Small intestine (tissue), 7 donors: ENCODE results near the gene RGS12. TPM values are rescaled to one million over a fixed set of nuclear protein-coding genes. Genes with fewer than 3 reads are reported as not detected.

Experiments
- DNase-seq, 2 donors: peaks; one replicate each; pipeline versions ENCODE4 v3.0.0 to v3.0.0-alpha.2; 2013
- FAIRE-seq: peaks from 2 replicates; lab custom pipeline; 2012; peaks lifted over from hg19 to GRCh38; lab: Jason Lieb, UNC
- H3K27ac ChIP-seq, 3 donors: one replicate each; pipeline ENCODE4 v1.5.1; 2013; ENCODE audit warnings: low read length in 2 of 3, mild to moderate bottlenecking in 2 of 3, control low read depth in 1 of 3, inconsistent platforms in 1 of 3, low read depth in 1 of 3, moderate library complexity in 1 of 3
- H3K27me3 ChIP-seq, 3 donors: one replicate each; pipeline ENCODE4 v1.6.1; 2013; ENCODE audit warnings: low read length in 3 of 3, inconsistent platforms in 1 of 3; ENCODE audit not compliant: control insufficient read depth in 3 of 3, insufficient read depth in 3 of 3
- H3K36me3 ChIP-seq, 3 donors: one replicate each; pipeline ENCODE4 v1.6.1; 2013; ENCODE audit warnings: low read length in 3 of 3, inconsistent platforms in 1 of 3, low read depth in 1 of 3, mild to moderate bottlenecking in 1 of 3, moderate library complexity in 1 of 3; ENCODE audit not compliant: control insufficient read depth in 3 of 3, insufficient read depth in 2 of 3
- H3K4me1 ChIP-seq, 3 donors: one replicate each; pipeline ENCODE4 v1.6.1; 2013; ENCODE audit warnings: low read length in 2 of 3, inconsistent platforms in 1 of 3, low read depth in 1 of 3, mild to moderate bottlenecking in 1 of 3, moderate library complexity in 1 of 3; ENCODE audit not compliant: control insufficient read depth in 3 of 3, insufficient read depth in 2 of 3
- H3K4me3 ChIP-seq, 3 donors: one replicate each; pipeline ENCODE4 v1.5.1; 2013; ENCODE audit warnings: low read length in 3 of 3, control low read depth in 1 of 3, inconsistent platforms in 1 of 3, low read depth in 1 of 3, mild to moderate bottlenecking in 1 of 3, moderate library complexity in 1 of 3
- H3K9me3 ChIP-seq, 2 donors: one replicate each; pipeline ENCODE4 v1.6.1; 2013; ENCODE audit warnings: low read depth in 1 of 2, low read length in 1 of 2; ENCODE audit not compliant: control insufficient read depth in 2 of 2, insufficient read depth in 1 of 2
- whole genome bisulfite sequencing, 3 donors: extraction: QIAGEN DNeasy Blood & Tissue Kit; methylation state at CpG; one replicate each; pipeline ENCODE4 v1.1.7; 2013; 5-methylcytosine and 5-hydroxymethylcytosine counted together
- polyA plus RNA-seq, 4 donors: library from polyadenylated mRNA; stranded (reverse) in 3 of 4; unstranded in 1 of 4; fragments of 200-250 nt in 3 of 4; fragments of 120-200 nt in 1 of 4; gene quantifications; one replicate each; pipeline versions ENCODE4 v1.2.1 to v1.2.3, GENCODE V29; 2013
- donor health status: healthy with polysubstance abuse.
- donor health status: control.
- donor health status: control.
- donor health status: Bipolar disorder and iron deficiency.
- donor health status: healthy.

RGS12 gene
- polyA plus RNA-seq, 4 donors: 6.5 to 28.9 (median 12.6) TPM

DNA sequence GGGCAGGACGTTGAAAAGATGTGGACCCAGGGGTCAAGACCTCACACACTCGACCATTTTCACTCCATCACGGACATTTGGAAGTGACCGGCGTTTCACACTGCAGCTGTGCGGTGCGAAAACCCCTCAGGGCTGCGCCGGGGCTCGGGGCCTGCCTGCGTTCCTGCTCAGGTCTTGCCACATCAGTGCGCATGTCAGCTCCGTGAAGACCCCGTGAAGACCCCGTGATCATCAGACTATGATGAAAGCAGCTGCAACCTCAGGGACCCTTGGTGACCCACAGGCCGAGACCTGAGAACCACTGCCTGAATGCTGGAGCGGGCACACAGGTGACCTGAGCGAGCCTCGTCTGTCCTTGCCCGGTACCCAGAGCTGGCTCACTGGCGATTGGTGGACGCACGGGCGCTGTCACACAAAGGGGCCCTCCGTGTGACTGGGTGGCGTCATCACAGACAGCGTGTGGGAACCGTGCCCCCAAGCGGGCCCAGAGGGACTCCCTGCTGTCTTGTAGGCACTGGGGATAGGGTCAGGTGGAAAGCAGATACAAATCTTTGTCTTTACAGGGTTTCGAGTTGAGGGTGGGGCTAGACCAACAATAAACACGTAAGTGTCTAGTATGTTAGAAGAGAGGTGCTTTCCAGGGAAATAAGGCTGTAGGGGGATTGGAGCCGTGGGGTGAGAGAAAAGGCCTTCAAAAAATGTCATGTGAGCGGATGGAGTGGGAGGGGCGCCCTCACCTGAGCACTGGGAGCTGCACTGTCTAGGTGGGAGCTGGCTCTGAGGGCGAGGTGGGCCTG lies 31.2 kb upstream of the RGS12 start:
- FAIRE-seq: no peak
- WGBS, 3 donors: 85 to 92% (median 90%) methylated on average over 35 of the region's 35 CpGs
- no peak for DNase-seq

DNA sequence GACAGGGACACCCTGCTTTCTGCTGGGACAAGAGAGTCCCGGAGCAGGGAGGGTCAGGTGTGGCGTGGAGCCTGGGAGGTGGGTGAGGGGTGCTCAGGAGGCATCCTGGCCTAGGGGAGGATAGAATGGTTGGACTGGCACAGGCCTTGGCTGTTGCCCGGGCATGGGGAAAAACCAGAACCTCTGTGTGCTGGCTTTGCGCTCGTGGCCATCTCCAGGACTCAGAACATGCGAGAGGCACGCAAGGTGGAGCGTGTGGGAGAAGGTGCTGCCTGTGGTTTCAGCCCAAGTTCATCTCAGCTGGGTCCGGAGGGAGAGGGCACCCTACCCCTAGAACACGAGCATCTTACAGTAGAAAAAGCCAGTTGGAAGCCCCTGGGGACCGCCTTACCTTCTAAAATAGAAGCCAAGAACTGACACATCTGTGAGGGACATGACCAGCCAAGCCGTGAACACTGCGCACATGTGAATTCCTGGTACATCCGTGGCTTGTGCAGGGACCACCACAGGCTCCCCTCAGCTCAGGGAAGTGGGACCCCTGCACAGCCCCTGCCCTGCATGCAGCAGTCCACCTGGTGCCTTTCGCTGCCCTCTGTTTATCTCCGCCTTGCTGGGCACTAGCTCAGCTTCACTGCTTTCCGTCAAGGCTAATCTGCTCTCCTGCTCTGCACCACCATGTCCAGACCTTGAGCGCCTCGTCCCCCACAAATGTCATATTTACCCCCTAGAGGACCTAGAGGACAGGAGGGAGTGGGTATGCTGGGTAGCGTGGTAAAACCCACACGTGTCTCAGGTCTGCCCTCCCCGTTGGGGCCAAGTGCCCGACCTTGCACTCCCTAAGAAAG lies 30.4 kb upstream of the RGS12 start:
- Histone ChIP-seq H3K4me3 (no peak overlapping the region), H3K27ac (no peak overlapping the region), H3K9me3 (no peaks in the 10 kb centered on the region), H3K4me1 (no peaks in the 10 kb centered on the region), H3K36me3 (peaks cover 0 to 2% (median 0%) of the 10 kb centered on the region in 3 donors), H3K27me3 (no peaks in the 10 kb centered on the region)
- FAIRE-seq: no peak
- 83 to 89% (median 87%) methylated on average over 22 to 23 of the region's 23 CpGs for WGBS, 3 donors
- DNase-seq: no peak

More for the DNA sequence above, 31.2 kb upstream of the RGS12 start:
- Histone ChIP-seq H3K27ac (no peak overlapping the region), H3K36me3 (peaks cover 0 to 5% (median 0%) of the 10 kb centered on the region in 3 donors), H3K4me1 (no peaks in the 10 kb centered on the region), H3K27me3 (no peaks in the 10 kb centered on the region), H3K9me3 (no peaks in the 10 kb centered on the region), H3K4me3 (no peak overlapping the region)

DNA sequence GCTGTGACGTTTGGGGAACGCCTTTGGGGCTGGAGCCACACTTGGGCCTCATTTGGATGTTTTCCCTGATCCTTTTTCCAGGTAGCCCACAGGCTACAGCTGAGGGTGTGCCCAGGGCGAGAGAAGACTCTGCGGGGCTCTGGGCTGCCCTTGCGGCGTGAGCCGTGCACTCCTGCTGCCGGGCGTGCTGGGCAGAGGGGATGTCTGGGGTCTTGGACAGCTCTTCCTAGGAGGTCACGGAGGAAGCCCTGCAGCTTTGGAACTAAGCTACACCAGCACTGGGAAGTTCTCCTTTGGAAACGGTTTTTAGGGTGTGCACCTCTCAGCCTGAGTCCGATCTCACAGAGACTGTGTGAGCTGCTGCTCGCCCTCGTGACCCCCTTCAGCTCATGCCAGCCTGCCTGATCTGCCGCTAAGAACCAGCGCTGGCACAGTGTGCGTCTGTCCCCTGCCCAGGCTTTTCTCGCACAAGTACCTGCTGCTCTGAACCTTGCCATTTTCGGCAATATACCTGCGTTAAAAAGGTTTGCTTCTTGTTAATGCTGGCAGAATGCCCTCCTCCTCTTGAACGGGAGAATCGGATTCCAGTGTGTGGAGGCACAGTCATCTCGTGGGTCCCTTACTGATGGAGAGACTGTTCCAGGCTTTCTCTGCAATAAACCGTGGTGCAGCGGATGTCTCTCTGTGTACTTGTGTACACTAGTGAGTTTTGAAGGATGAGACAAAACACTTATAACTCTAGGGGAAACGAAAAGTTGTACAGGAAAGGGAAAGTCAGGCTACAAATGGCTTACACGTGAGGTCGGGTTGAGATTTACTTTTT lies 29.6 kb upstream of the RGS12 start:
- H3K27me3 ChIP-seq: no peaks in the 10 kb centered on the region
- H3K36me3 ChIP-seq: peaks cover 0 to 3% (median 0%) of the 10 kb centered on the region in 3 donors
- 80 to 86% (median 80%) methylated on average over 28 of the region's 28 CpGs for WGBS, 3 donors
- no peak for FAIRE-seq
- no peak for DNase-seq
- H3K27ac ChIP-seq: no peak overlapping the region
- no peaks in the 10 kb centered on the region for H3K9me3 ChIP-seq
- no peak overlapping the region for H3K4me3 ChIP-seq
- H3K4me1 ChIP-seq: no peaks in the 10 kb centered on the region

DNA sequence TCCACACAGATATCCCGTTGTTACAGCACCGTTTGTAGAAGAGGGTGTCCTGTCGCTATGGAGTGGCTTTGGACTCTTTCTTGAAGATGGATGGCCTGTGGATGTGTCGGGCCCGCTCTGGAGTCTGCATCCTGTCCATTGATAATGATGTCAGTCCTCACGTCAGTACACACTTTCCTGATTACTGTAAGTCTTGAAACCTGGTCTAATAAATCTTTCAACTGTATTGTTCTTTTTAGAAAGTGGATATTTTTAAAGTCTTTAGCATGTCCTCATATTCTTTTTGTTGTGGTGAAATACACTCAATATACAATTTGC lies 29.0 kb upstream of the RGS12 start:
- WGBS, 3 donors: 62 to 69% (median 68%) methylated on average over 6 of the region's 6 CpGs
- H3K27me3 ChIP-seq: no peaks in the 10 kb centered on the region
- no peak for FAIRE-seq
- H3K27ac ChIP-seq: no peak overlapping the region
- H3K9me3 ChIP-seq: no peaks in the 10 kb centered on the region
- H3K4me1 ChIP-seq: no peaks in the 10 kb centered on the region
- H3K36me3 ChIP-seq: peaks cover 0 to 3% (median 0%) of the 10 kb centered on the region in 3 donors
- no peak for DNase-seq
- H3K4me3 ChIP-seq: no peak overlapping the region

DNA sequence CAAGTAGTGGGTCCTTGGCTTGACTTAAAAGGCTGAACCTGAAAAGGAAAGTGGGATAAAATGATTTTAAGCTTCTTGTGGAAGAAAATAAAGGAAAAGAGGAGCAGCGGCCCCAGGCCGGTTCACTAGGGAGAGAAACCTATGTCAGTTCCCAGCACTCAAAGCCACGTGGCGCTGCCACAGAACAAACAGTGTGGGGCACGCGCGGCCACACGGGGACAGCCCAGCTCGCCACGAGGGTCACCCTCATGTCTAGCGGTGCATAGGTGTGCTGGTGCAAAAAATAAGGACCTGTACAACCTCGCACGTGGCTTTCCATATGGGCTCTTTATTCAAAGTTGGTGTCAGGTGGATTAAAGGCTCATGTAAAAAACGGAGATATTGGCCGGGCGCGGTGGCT lies 26.7 kb upstream of the RGS12 start:
- Histone ChIP-seq H3K4me3 (no peak overlapping the region), H3K36me3 (peaks cover 0 to 3% (median 0%) of the 10 kb centered on the region in 3 donors), H3K27ac (no peak overlapping the region), H3K9me3 (no peaks in the 10 kb centered on the region), H3K27me3 (no peaks in the 10 kb centered on the region), H3K4me1 (no peaks in the 10 kb centered on the region)
- FAIRE-seq: no peak
- no peak for DNase-seq
- WGBS, 3 donors: 94 to 95% (median 95%) methylated on average over 17 of the region's 17 CpGs

DNA sequence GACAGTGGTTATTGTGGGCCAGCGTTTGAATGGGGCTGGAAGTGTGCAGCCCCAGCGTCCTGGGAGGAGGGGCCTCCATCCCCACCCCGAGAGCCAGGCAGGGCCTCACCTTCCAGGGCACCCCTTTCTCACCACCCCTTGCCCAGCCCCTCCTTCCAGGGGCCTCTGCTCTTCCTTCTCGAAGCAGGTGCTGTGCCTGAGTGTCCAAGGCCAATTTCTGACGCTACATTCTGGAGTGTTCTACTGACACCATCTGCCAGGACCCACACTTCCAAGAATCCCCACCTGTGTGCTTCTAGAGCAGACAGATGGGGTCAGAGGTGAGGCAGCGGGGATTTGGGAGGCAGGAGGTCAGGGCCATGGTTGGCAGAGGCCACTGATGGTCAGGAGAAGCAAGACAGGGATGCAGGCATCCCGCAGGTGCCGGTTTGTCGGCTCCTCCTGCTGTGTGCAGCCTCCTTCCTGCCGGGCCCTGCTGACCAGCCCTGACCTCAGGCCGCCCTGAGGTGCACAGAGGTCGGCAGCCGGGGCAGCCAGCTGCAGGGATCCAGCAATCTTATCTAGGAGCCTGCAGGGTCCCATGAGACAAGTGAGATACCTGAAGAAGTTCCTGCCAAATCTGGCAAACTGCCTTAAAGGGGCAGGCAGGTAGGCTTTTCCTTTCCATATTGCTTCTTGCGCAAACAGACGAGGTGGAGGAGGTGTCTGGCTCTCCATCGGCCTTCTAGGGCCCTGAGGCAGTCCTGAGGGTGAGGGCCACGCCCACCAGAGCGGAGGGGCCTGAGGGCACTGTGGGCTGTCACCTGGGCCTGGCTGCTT lies 25.0 kb upstream of the RGS12 start:
- no peaks in the 10 kb centered on the region for H3K27me3 ChIP-seq
- no peak overlapping the region for H3K27ac ChIP-seq
- FAIRE-seq (no peak), DNase-seq (peak in 1 of 2 donors; percentile 19)
- peaks cover 0 to 3% (median 0%) of the 10 kb centered on the region in 3 donors for H3K36me3 ChIP-seq
- H3K4me1 ChIP-seq: no peaks in the 10 kb centered on the region
- WGBS, 3 donors: 35 to 62% (median 50%) methylated on average over 18 of the region's 18 CpGs
- H3K9me3 ChIP-seq: no peaks in the 10 kb centered on the region
- H3K4me3 ChIP-seq: no peak overlapping the region

DNA sequence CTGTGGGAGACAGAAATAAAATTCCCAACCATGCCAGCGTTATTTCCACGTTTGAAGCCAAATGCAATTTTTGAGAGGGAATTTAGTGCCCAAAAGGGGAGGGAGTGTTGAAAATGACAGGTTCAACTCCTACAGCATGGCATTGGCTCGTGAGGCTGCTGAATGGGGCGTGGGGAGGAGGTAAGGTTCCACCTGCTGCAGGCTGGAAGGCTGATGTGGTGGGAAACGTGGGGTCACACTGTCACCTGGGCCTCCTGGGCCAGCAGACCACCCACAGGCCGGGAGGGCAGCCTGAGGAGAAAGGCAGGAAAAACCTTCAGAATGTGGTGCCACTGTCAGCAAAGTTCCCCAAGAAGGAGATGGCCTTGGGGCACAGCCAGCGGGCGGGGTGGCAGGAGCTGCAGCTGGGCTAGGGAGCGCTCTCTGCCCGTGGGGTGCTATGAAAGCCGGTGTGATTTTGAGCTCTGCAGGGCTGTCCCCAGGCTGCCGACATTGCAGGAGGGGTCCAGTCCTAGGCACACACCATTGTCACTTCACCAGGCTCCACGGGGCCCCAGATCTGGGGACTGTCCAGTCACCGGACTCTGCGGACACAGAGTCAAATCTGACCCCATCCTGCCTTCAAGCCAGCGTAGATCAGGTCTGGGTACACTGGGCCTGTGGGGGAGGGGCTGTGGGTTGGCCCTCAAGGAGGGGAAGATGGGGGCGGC lies 24.3 kb upstream of the RGS12 start:
- 61 to 83% (median 71%) methylated on average over 15 to 17 of the region's 17 CpGs for WGBS, 3 donors
- H3K27me3 ChIP-seq: no peaks in the 10 kb centered on the region
- no peak overlapping the region for H3K4me3 ChIP-seq
- H3K36me3 ChIP-seq: peaks cover 0 to 3% (median 0%) of the 10 kb centered on the region in 3 donors
- DNase-seq: no peak
- H3K27ac ChIP-seq: no peak overlapping the region
- FAIRE-seq: no peak
- H3K4me1 ChIP-seq: no peaks in the 10 kb centered on the region
- H3K9me3 ChIP-seq: no peaks in the 10 kb centered on the region
